IPS DF 6.9 (cell line): ENCODE results near the gene CD300E.
"Not testable (repeated sequence)": the region's sequence is repeated elsewhere in the genome, so short reads cannot be mapped to it uniquely, and the experiment has no call there.

ENCODE experiments used
- DNase-seq: peaks from one replicate; pipeline ENCODE4 v3.0.0-alpha.2; 2013; ENCODE audit warnings: low read depth, low spot score
- H3K27ac ChIP-seq: one replicate; pipeline ENCODE4 v1.5.1; 2013; ENCODE audit warnings: low read length, control low read depth
- H3K27me3 ChIP-seq: 2 replicates; pipeline ENCODE4 v1.6.1; 2013; ENCODE audit warnings: mild to moderate bottlenecking, low read length; ENCODE audit not compliant: control insufficient read depth, insufficient read depth
- H3K36me3 ChIP-seq: 2 replicates; pipeline ENCODE4 v1.6.1; 2013; ENCODE audit warnings: low read length; ENCODE audit not compliant: control insufficient read depth, insufficient read depth
- H3K4me1 ChIP-seq: 2 replicates; pipeline ENCODE4 v1.6.1; 2013; ENCODE audit warnings: low read length; ENCODE audit not compliant: control insufficient read depth, insufficient read depth
- H3K4me3 ChIP-seq: 2 replicates; pipeline ENCODE4 v1.5.1; 2013; ENCODE audit warnings: mild to moderate bottlenecking, low read length
- H3K9me3 ChIP-seq: 2 replicates; pipeline ENCODE4 v1.6.1; 2013; ENCODE audit warnings: low read length, inconsistent platforms; ENCODE audit not compliant: control insufficient read depth, insufficient read depth
- WGBS: extraction: QIAGEN DNeasy Blood & Tissue Kit; methylation state at CpG from one replicate; pipeline ENCODE4 v1.1.7; 2013; ENCODE audit warnings: mixed read lengths, missing lambda C conversion rate; ENCODE audit not compliant: insufficient read length, insufficient coverage; 5-methylcytosine and 5-hydroxymethylcytosine counted together

CD300E gene

DNA sequence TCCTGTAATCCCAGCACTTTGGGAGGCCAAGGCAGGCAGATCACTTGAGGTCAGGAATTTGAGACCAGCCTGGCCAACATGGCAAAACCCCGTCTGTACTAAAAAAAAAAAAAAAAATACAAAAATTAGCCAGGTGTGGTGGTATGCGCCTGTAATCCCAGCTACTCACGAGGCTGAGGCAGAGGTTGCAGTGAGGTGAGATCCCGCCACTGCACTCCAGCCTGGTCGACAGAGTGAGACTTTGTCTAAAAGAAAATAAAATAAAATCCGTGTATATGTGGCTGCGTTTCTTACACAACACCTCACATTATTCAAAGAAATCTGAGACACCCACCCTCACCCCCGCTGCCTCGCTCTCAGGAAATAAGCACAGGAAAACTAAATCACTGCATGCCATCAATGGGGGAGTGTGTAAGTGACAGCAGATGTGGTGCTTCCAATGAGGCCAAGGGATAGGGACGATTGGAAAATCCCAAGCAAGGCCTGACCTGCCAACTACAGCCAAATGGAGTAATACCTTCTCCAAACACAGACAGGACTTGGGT is 13.1 kb upstream of the CD300E start:
- DNase-seq, H3K27me3 ChIP-seq, H3K27ac ChIP-seq, H3K4me3 ChIP-seq, H3K9me3 ChIP-seq, H3K36me3 ChIP-seq, H3K4me1 ChIP-seq: not testable (repeated sequence)
- WGBS = no CpG with 5 or more reads among the region's 10 CpGs

DNA sequence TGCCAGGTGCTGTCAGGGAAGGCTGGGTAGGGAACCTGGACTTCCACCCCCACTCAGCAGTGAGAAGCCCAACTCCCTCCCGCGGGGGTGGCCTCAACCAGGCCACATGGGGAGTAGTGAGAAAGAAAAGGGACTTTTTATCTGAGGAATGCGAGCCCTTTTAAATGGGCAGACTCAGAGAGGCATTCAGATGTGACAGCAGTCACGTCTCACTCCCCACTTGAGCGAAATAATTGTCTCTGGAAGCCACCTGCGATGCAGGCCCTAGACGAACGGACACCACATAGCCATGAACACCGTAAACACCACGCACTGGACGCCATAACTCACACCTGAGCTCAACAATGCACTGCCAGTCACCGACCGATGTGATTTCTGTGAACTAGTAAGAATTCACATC is 11.9 kb upstream of the CD300E start:
- no CpG with 5 or more reads among the region's 13 CpGs for WGBS
- H3K4me1 ChIP-seq = peaks cover 6% of the 10 kb centered on the region; the same call in 1 of the 2 replicates

DNA sequence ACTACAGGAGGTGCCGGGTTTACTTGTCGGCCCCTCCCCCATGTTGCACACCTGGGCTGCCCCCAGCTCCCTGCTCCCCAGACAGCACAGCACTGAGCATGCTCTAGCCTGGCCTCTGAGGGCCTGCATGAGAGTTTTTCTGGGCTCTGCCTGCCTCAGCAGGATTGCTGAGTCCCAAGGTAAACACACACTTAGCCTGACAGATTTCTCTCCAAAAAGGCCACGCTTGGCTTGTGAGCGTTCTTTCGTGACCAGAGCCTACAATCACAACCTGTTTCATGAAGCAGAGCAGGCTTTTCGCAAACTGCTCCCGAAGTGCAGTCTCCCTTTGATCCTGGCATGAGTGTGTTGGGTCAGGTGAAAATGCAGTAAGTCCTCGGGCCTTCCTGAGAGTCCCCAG is 9.8 kb upstream of the CD300E start:
- Histone ChIP-seq H3K36me3 (no peaks in the 10 kb centered on the region), H3K27ac (no peak overlapping the region), H3K27me3 (no peaks in the 10 kb centered on the region), H3K4me3 (no peak overlapping the region), H3K9me3 (no peaks in the 10 kb centered on the region), H3K4me1 (peaks cover 6% of the 10 kb centered on the region; the same call in 1 of the 2 replicates)
- no CpG with 5 or more reads among the region's 8 CpGs for WGBS
- no peak for DNase-seq

More for the DNA sequence above, 11.9 kb upstream of the CD300E start:
- Histone ChIP-seq H3K27me3 (no peaks in the 10 kb centered on the region), H3K27ac (no peak overlapping the region), H3K4me3 (no peak overlapping the region), H3K9me3 (no peaks in the 10 kb centered on the region), H3K36me3 (no peaks in the 10 kb centered on the region)
- no peak for DNase-seq

DNA sequence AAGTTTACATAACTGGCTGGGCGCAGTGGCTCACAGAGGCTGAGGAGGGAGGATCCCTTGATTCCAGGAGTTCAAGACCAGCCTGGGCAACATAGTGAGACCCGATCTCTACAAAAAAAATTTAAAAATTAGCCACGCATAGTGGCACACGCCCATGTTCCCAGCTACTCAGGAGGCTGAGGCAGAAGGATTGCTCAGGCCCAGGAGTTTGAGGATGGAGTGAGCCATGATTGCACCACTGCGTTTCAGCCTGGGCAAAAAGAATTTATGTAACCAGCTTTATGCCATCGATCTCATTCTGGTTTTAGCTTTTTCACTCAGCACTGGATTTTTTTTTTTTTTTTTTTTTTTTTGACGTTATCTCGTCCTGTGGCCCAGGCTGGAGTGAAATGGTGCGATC is 9.1 kb upstream of the CD300E start:
- H3K9me3 ChIP-seq = no peaks in the 10 kb centered on the region

DNA sequence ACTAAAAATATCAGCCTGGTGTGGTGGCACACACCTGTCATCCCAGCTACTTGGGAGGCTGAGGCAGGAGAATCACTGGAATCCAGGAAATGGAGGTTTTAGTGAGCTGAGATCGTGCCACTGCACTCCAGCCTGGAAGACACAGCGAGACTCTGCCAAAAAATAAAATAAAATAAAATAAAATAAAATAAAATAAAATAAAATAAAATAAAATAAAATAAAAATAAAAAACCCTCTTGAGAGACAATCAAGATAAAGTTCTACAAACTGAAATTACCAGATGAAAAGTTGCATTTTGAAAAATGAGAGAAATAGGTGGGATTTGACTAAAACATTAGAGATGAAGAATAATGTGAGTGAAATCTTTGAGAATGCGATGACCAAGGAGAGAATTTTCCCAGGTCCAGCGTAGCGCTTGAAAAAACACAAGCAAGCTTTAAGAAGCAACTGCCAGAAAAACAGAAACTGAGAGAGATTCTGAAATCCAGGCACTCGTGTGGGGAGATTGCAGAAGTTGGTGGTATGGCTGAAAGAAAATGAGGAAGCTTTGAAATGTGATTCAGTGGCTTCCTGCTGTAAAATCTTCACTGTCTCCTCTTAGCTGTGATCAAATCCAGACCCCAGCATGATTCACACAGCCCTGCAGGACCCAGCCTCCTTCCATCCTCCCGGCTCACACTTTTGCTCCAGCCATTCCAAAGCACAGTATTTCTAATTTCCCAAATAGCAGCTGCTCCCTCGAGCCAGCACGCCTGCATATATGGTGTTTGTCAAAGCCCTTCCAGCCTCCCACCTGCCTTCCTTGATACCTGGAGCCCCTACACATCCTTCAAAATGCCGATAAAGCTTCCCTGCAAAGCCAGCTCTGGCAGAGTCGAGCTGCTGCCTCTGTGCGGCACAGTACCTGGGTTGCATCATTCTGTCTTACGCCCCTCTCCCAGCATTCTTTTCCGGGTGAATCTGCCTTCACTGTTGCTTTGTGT is 8.2 kb upstream of the CD300E start:
- DNase-seq = no peak
- H3K4me3 ChIP-seq = no peak overlapping the region
- no CpG with 5 or more reads among the region's 14 CpGs for WGBS

More for the DNA sequence above, 9.1 kb upstream of the CD300E start:
- no peak for DNase-seq
- Histone ChIP-seq H3K27me3 (no peaks in the 10 kb centered on the region), H3K4me1 (peaks cover 6% of the 10 kb centered on the region; the same call in 1 of the 2 replicates), H3K4me3 (no peak overlapping the region), H3K36me3 (no peaks in the 10 kb centered on the region), H3K27ac (no peak overlapping the region)
- WGBS = no CpG with 5 or more reads among the region's 9 CpGs

DNA sequence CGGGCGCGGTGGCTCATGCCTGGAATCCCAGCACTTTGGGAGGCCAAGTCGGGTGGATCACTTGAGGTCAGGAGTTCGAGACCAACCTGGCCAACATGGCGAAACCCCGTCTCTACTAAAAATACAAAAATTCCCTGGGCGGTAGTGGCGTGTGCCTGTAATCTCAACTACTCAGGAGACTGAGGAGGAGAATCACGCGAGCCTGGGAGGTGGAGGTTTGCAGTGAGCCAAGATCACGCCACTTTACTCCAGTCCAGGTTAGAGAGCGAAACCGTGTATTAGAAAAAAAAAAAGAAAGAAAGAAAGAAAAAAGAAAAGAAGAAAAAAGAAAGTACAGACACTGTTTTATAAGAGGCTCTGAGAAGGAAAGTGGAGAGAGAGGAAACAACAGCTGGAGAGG is 6.7 kb upstream of the CD300E start:
- not testable (repeated sequence) for H3K36me3 ChIP-seq, H3K27me3 ChIP-seq, DNase-seq, H3K9me3 ChIP-seq, H3K4me3 ChIP-seq, H3K27ac ChIP-seq, H3K4me1 ChIP-seq
- WGBS = no CpG with 5 or more reads among the region's 14 CpGs

More for the DNA sequence above, 8.2 kb upstream of the CD300E start:
- Histone ChIP-seq H3K9me3 (no peaks in the 10 kb centered on the region), H3K4me1 (peaks cover 6% of the 10 kb centered on the region; the same call in 1 of the 2 replicates), H3K36me3 (no peaks in the 10 kb centered on the region), H3K27me3 (no peaks in the 10 kb centered on the region), H3K27ac (no peak overlapping the region)

DNA sequence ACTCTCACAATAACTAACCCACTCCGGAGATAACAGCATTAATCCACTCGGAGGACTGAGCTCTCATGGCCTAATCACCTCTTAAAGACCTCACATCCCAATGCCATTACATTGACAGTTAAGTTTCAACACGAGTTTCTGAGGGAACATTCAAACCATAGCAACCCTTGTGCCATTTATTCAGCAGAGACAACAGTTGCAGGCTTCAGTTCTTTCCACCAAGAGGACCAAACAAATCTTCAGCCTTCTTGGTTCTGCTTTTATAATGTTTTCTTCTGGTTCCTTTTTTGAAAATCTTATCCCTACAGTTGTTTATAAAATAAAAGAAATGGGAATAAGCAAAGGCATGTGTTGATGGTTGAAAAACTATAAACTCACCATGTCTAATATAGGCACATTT is 2.1 kb upstream of the CD300E start:
- Histone ChIP-seq H3K27ac (no peak overlapping the region), H3K9me3 (no peaks in the 10 kb centered on the region), H3K4me1 (no peaks in the 10 kb centered on the region), H3K27me3 (no peaks in the 10 kb centered on the region), H3K4me3 (no peak overlapping the region), H3K36me3 (no peaks in the 10 kb centered on the region)
- no CpG with 5 or more reads among the region's 3 CpGs for WGBS
- no peak for DNase-seq

DNA sequence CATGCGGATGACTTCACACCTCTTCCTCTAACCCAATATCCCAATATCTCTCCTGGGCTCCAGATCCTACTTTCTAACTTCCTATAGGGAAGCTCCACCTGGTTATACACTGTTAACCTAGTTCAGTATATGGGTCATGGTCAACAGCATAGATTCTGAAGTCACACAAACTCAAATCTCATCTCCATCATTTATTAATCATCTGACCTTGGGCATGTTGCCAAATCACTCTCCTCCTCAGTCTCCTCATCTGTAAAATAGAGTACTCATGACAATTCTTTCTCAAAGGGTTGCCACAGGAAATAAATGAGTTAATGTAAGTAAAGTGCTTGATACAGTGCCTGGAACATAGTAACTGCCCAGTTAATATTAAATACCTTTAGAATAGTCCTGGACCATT is 593 bp upstream of the CD300E start:
- no CpG with 5 or more reads among the region's 1 CpG for WGBS
- Histone ChIP-seq H3K27me3 (no peaks in the 10 kb centered on the region), H3K27ac (no peak overlapping the region), H3K4me3 (no peak overlapping the region), H3K4me1 (no peaks in the 10 kb centered on the region), H3K9me3 (no peaks in the 10 kb centered on the region), H3K36me3 (no peaks in the 10 kb centered on the region)
- no peak for DNase-seq

DNA sequence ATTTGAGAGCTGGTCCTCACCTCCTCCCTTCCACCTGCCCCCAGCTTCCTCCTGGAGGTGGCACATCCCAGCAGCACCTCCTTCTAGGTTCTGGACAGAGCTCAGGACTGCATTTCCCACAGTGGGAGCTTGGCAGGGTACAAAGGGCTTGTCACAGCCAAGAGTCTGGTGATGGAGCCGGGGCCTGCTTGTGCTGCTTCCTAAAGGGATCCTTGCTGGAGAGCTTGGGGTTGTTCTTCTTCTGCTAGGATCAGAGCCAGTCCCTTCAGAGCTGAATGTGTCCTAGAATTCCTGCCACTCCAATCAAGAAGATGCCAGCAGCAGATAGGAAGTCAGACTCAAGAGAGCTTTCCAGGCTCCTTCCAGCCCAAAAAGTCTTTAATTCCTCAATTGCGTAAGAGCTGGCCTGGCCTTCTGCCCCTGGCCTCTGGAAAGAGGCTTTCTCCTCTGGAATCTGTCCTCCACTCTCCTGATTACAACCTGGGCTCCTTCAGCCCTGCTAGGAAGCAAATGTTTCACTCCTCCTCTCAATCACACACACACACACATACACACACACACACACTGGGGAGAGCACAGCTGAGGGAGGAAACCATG is 4.4 kb downstream of the CD300E start:
- Histone ChIP-seq H3K36me3 (no peaks in the 10 kb centered on the region), H3K4me3 (no peak overlapping the region), H3K27me3 (no peaks in the 10 kb centered on the region), H3K27ac (no peak overlapping the region), H3K4me1 (no peaks in the 10 kb centered on the region), H3K9me3 (no peaks in the 10 kb centered on the region)
- no peak for DNase-seq
- no CpG with 5 or more reads among the region's 2 CpGs for WGBS

DNA sequence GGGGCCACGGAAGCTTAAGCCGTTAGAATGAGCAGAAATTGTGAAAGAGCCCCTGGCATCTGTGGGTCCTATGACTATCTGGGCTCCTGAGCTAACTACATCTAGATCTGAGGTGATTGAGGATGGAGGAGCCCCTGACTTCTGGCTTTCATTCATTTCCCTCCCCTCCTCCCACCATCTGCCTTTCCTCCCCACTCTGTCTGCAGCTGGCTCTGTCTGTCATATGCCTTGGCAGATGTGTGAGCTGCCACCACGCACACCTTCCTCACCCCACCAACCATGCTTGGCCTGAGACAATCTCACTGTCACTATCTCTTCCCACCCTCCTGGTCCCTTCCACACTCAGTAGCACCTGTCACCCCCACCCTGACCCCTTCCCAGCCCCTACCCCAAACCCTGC is 5.1 kb downstream of the CD300E start:
- Histone ChIP-seq H3K27ac (no peak overlapping the region), H3K4me3 (no peak overlapping the region), H3K36me3 (no peaks in the 10 kb centered on the region), H3K9me3 (no peaks in the 10 kb centered on the region), H3K4me1 (no peaks in the 10 kb centered on the region), H3K27me3 (no peaks in the 10 kb centered on the region)
- DNase-seq = no peak
- WGBS = no CpG with 5 or more reads among the region's 3 CpGs
